ENCODE results near the gene BDKRB1.

GRCh38 chr14:96297000-96297399 lies 41.0 kb downstream of the BDKRB1 start:
- TF ChIP-seq, protein P1, sequence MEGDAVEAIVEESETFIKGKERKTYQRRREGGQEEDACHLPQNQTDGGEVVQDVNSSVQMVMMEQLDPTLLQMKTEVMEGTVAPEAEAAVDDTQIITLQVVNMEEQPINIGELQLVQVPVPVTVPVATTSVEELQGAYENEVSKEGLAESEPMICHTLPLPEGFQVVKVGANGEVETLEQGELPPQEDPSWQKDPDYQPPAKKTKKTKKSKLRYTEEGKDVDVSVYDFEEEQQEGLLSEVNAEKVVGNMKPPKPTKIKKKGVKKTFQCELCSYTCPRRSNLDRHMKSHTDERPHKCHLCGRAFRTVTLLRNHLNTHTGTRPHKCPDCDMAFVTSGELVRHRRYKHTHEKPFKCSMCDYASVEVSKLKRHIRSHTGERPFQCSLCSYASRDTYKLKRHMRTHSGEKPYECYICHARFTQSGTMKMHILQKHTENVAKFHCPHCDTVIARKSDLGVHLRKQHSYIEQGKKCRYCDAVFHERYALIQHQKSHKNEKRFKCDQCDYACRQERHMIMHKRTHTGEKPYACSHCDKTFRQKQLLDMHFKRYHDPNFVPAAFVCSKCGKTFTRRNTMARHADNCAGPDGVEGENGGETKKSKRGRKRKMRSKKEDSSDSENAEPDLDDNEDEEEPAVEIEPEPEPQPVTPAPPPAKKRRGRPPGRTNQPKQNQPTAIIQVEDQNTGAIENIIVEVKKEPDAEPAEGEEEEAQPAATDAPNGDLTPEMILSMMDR (IDR thresholded peaks at IDR 0.05): no peak
- no peak for TF ChIP-seq POLR2A (IDR thresholded peaks at IDR 0.05)

All from lower leg skin (tissue), 3 donors.